GM12872 (cell line): ENCODE measurements around the gene NDUFS5.

Experiments used
- TF ChIP-seq, protein P1 (sequence below): IDR thresholded peaks from 3 replicates; pipeline ENCODE4 v1.5.1; 2011; ENCODE audit warnings: low read depth, mild to moderate bottlenecking, low read length, moderate library complexity; ENCODE audit not compliant: insufficient read depth

Gene NDUFS5

DNA sequence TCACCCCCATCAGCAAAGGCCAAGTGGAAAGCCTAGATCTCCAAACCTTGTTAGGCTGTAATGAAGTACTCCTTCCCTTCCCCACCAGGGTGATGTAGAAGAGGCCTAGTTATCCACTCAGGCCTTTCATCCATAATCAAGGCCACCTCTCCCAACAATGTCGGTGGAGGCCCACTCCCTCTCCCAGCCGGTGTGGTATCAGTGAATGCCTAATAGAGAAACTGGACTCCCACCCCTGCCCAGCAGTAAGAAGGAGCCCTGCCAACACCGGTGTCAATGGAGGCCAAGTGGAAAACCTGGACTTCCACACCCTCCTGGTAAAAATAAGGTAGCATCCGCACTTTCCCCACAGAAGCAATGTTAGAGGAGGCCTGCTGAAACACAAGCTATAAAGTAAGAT is 23.9 kb downstream of the NDUFS5 start:
- TF ChIP-seq, protein P1, sequence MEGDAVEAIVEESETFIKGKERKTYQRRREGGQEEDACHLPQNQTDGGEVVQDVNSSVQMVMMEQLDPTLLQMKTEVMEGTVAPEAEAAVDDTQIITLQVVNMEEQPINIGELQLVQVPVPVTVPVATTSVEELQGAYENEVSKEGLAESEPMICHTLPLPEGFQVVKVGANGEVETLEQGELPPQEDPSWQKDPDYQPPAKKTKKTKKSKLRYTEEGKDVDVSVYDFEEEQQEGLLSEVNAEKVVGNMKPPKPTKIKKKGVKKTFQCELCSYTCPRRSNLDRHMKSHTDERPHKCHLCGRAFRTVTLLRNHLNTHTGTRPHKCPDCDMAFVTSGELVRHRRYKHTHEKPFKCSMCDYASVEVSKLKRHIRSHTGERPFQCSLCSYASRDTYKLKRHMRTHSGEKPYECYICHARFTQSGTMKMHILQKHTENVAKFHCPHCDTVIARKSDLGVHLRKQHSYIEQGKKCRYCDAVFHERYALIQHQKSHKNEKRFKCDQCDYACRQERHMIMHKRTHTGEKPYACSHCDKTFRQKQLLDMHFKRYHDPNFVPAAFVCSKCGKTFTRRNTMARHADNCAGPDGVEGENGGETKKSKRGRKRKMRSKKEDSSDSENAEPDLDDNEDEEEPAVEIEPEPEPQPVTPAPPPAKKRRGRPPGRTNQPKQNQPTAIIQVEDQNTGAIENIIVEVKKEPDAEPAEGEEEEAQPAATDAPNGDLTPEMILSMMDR, result no peak

DNA sequence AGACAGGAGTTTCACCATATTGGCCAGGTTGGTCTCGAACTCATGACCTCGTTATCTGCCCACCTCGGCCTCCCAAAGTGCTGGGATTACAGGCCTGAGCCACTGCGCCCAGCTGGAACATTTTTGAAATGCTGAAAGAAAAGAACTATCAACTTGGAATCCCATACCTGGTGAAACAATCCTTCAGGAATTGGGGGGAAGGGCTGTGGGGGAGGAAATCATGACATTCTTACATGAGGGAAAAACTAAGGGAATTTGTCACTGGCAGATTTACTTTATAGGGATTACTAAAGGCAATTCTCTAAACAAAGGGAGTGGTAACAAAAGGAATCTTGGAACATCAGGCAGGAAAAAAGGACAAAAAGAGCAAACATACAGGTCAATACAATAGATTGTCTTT is 25.8 kb downstream of the NDUFS5 start:
- TF ChIP-seq, protein P1, result no peak

DNA sequence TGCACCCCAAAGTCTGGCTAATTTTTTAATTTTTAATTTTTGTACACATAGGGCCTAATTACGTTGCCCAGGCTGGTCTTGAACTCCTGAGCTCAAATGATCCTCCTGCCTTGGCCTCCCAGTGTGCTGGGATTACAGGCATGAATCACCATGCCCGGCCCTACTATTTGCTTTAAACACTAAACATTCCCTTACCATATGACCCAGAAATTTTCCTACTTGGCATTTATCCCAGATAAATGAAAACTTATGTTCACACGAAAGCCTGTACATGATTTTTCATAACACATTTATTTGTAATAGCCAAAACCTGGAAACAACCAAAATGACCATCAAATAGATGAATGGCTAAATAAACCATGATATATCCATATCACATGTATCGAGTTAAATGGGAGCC is 35.8 kb downstream of the NDUFS5 start:
- TF ChIP-seq, protein P1, result no peak

DNA sequence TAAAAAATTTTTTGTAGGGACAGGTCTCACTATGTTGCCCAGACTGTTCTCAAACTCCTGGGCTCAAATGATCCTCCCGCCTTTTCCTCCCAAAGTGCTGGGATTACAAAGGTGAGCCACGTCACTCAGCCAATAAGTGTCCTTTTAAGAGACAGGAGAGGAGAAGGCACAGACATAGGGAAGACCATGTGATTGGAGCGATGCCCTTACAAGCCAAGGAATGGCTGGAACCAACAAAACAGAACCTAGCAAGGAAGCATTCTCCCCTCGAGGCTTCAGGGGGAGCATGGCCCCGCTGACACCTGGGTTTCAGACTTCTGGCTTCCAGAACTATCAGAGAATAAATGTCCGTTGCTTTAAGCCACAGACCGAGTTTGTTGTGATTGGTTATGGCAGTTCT is 37.0 kb downstream of the NDUFS5 start:
- TF ChIP-seq, protein P1, result no peak

DNA sequence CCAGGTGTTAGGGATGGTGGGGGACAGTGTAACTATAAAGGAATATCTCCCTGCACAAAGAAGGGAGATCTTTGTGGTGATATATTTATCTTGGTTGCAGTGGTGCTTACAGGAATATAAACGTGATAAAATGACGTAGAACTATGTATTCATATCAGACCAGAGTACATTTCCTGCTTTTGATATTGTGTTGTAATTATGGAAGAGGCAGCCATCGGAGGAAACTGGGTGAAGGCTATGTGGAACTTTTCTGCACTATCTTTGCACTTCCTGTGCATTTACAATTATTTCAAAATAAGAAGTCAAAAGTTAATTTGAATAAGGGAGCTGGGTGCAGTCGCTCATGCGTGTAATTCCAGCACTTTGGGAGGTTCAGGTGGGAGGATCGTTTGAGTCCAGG is 37.6 kb downstream of the NDUFS5 start:
- TF ChIP-seq, protein P1, result no peak

DNA sequence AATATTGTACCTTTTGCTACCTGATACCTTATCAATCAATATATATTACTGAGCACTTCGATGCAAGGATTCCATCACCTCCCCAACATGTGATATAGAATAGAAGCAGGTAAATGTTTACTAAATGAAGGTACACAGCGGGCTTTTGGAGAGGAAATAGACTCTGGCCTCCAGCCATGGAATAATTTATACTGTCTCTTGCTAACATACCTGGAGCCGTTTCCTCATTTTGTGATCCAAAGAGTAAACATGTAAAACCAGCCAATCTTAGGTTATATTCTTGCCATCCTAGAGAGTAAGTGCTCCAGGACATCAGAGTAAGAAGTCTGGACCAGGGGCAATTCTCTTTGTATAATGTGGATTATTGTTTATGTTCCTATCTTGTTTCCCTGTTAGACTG is 39.4 kb downstream of the NDUFS5 start:
- TF ChIP-seq, protein P1, result no peak

DNA sequence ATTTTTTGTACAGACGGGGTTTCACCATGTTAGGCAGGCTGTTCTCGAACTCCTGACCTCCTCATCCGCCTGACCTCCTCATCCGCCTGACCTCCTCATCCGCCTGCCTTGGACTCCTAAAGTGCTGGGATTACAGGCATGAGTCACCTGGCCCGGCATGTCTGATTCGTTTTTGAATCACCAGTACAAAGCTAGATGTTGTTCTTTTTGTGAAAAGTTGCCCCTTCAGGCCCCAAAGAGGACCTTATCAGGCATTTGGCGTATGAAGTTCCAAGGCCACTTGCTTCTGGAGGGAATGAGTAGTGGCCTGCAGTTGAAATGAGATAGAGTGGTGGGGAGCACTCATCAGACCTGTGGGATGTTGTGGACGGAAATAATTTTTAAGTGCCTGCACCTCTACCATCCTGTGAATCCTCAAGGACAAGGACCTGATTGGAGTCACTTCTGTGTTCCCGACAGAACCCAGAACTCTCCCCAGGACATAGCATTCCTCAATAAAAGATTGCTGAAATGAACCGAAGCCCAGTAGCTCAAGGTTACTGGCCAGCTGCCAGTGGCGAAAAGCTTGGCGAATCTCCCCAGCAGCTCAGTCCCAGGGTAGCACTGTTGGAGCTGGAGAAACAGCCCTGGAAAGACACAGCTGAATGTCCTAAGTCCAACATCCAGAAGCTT is 50.1 kb downstream of the NDUFS5 start:
- TF ChIP-seq, protein P1, result no peak
